Measurements from ENCODE around the gene MYPOP. TPM values are rescaled to one million over a fixed set of nuclear protein-coding genes. Genes with fewer than 3 reads are reported as not detected.

Gene MYPOP
- total and polyA plus RNA-seq, 10 of the 15 experiments (the other 5 are each of a cell fraction or from before 2014, with no cell fraction given) = 0.47 to 9.4 (median 1.4) TPM

- TF ChIP-seq SKIL (IDR thresholded peaks at IDR 0.05; ENCODE audit: low read depth, poor library complexity, severe bottlenecking) (no peak), BCL3 (IDR thresholded peaks at IDR 0.05; ENCODE audit: borderline replicate concordance, insufficient read depth, low read depth, low read length, poor library complexity, severe bottlenecking) (no peak), BACH1 (IDR thresholded peaks at IDR 0.05; ENCODE audit: borderline replicate concordance) (no peak), CBX5 (IDR thresholded peaks at IDR 0.05; ENCODE audit: low read depth) (no peak), ZSCAN29 (IDR thresholded peaks at IDR 0.05) (no peak), ZBTB40 (IDR thresholded peaks at IDR 0.05; ENCODE audit: borderline replicate concordance) (no peak; the same call in 1 of the 2 replicates), BMI1 (IDR thresholded peaks at IDR 0.05; ENCODE audit: borderline replicate concordance) (no peak), MAX (IDR thresholded peaks at IDR 0.05; ENCODE audit: low read depth, low read length) (peak; percentile 75; the same call in 1 of the 2 replicates), DPF2 (IDR thresholded peaks at IDR 0.05) (no peak), RB1 (IDR thresholded peaks at IDR 0.05; ENCODE audit: borderline replicate concordance) (no peak), CHD1 (IDR thresholded peaks at IDR 0.05; ENCODE audit: low read depth, low read length) (no peak), BRCA1 (IDR thresholded peaks at IDR 0.05; ENCODE audit: low read depth, low read length) (no peak), CREM (IDR thresholded peaks at IDR 0.05; ENCODE audit: low read depth) (peak; percentile 87), E2F4 (IDR thresholded peaks at IDR 0.05; ENCODE audit: low read depth, low read length) (peak; percentile 100), ZNF592 (IDR thresholded peaks at IDR 0.05) (no peak)
Observed at GRCh38 chr19:45927565-45928261, 25.3 kb upstream of the MYPOP start (continued).

All from GM12878 (cell line).